ENCODE data around the gene GPC3. TPM values are rescaled to one million over a fixed set of nuclear protein-coding genes. Genes with fewer than 3 reads are reported as not detected.

The GPC3 gene
- total and polyA plus RNA-seq, 7 donors: 0.43 to 2.3 (median 1.4) TPM

DNA sequence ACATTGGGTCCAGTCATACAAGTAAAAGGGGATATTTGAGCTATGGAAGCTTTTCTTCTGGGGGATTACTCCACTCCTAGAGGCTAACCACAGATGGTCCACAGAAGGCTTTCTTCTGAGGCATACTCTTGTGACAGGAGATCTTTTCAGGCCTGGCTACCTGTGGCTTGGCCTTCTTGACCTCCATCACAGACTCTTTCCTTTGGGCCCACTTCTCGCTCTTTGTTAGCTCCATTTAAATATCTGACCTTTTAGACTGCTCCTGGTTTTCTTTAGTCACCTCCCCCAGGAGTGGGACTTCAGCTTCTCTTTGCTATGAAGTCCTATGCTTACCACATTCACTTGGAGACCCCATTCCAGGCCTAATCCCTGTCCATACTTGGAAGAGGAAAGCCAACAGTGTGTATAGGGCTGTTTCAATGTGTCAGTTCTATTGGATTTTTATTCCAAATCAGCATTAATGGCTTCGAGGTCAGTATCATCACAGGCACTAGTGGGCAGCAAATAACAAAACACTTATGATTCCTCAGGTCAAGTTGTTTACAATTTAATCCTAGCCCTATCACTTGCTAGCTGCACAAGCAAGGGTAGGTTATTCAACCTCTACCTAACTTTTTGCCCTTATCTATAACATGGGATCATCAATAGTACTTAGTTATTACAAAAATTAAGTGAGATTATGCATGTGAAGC lies 26.3 kb downstream of the GPC3 start:
- TF ChIP-seq CTCF (IDR thresholded peaks at IDR 0.05): no peak
- no peak for ATAC-seq
- Histone ChIP-seq H3K27ac (no peak overlapping the region), H3K36me3 (ENCODE audit: insufficient read depth in 1 of 2, low read depth in 1 of 2) (no peaks in the 10 kb centered on the region), H3K4me1 (no peaks in the 10 kb centered on the region), H3K9me3 (no peaks in the 10 kb centered on the region), H3K4me3 (no peak overlapping the region), H3K27me3 (ENCODE audit: insufficient read depth in 3 of 3, low read length in 2 of 3) (peaks cover 0 to 8% (median 0%) of the 10 kb centered on the region in 3 donors)
- intact Hi-C loops (cut with DNase I): no loop called here
- 66 to 75% (median 70%) methylated on average over 2 of the region's 2 CpGs for WGBS, 3 donors
- no peak for DNase-seq

GRCh38 chrX:133956570-133957340 lies 28.6 kb downstream of the GPC3 start:
- Histone ChIP-seq H3K27me3 (ENCODE audit: insufficient read depth in 3 of 3, low read length in 2 of 3) (peaks cover 0 to 11% (median 0%) of the 10 kb centered on the region in 3 donors), H3K27ac (no peak overlapping the region), H3K4me3 (no peak overlapping the region), H3K9me3 (no peaks in the 10 kb centered on the region), H3K36me3 (ENCODE audit: insufficient read depth in 1 of 2, low read depth in 1 of 2) (no peaks in the 10 kb centered on the region), H3K4me1 (no peaks in the 10 kb centered on the region)
- ATAC-seq (no peak), DNase-seq (no peak)
- WGBS, 3 donors: 81 to 96% (median 88%) methylated on average over 1 of the region's 1 CpG
- TF ChIP-seq CTCF (IDR thresholded peaks at IDR 0.05): no peak
- intact Hi-C loops (cut with DNase I): no loop called here

DNA sequence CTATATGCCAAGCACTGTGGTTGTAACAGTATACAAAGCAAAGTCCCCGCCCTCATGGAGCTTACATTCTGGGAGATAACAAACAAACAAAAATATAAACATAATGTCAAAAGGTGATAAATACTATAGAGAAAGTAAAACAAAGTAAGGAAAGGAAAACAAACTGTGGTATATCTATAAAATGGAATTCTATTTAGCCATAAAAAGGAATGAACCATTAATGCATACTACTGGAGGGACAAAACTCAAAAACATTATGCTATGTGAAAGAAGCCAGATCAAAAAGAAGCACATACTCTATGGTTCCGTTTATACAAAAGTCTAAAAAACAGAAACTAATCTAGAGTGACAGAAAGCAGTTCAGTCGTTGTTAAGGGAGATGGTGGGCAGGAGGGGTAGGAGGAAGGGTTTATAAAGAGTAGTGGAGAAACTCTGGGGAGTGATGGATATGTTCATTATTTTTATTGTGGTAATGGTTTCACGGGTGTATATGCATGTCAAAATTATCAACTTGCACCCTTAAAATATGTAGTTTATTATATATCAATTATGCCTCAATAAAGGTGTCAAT lies 31.5 kb downstream of the GPC3 start:
- Histone ChIP-seq H3K4me3 (no peak overlapping the region), H3K36me3 (ENCODE audit: insufficient read depth in 1 of 2, low read depth in 1 of 2) (no peaks in the 10 kb centered on the region), H3K27ac (no peak overlapping the region), H3K4me1 (no peaks in the 10 kb centered on the region), H3K27me3 (ENCODE audit: insufficient read depth in 3 of 3, low read length in 2 of 3) (peaks cover 0 to 7% (median 0%) of the 10 kb centered on the region in 3 donors), H3K9me3 (no peaks in the 10 kb centered on the region)
- no peak for TF ChIP-seq CTCF (IDR thresholded peaks at IDR 0.05)
- WGBS, 3 donors: 80 to 95% (median 93%) methylated on average over 4 of the region's 4 CpGs
- DNase-seq (no peak), ATAC-seq (no peak)
- intact Hi-C loops (cut with DNase I): no loop called here

GRCh38 chrX:133953078-133953477 lies 32.3 kb downstream of the GPC3 start:
- Histone ChIP-seq H3K27ac (no peak overlapping the region), H3K4me3 (no peak overlapping the region), H3K27me3 (ENCODE audit: insufficient read depth in 3 of 3, low read length in 2 of 3) (peaks cover 0 to 7% (median 0%) of the 10 kb centered on the region in 3 donors), H3K36me3 (ENCODE audit: insufficient read depth in 1 of 2, low read depth in 1 of 2) (no peaks in the 10 kb centered on the region), H3K9me3 (no peaks in the 10 kb centered on the region), H3K4me1 (no peaks in the 10 kb centered on the region)
- intact Hi-C loops (cut with DNase I): no loop called here
- no peak for TF ChIP-seq CTCF (IDR thresholded peaks at IDR 0.05)
- DNase-seq (no peak), ATAC-seq (no peak)
- 41 to 73% (median 53%) methylated on average over 2 of the region's 2 CpGs for WGBS, 3 donors
